ENCODE data around the gene COMT. TPM values are rescaled to one million over a fixed set of nuclear protein-coding genes. Genes with fewer than 3 reads are reported as not detected.

COMT gene
- total and polyA plus RNA-seq, 9 of the 15 experiments (the other 6 are each of a cell fraction or from before 2014, with no cell fraction given) = 12.5 to 351 (median 155) TPM

DNA sequence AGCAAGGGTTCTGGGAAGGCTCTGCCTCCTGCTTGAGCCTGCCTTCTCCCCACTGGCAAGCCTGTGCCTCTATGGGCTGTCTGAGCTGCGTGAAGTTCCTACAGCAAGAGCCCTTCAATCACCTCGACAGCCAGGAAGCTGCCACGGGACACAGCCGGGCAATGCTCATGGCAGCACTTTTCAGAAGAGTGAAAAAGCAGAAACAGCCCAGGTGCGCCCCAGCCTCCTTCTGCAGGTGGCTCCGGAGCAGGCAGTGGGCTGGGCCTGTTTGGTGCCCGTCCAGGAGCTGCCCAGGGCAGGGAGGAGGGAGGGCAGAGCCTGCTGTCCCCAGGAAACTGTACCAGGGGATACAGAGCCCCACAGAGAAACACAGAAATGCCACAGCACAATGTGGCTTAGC, 24.6 kb upstream of the COMT start (continued):
- TF ChIP-seq HNRNPLL (IDR thresholded peaks at IDR 0.05; ENCODE audit: low read depth, low read length, poor library complexity, severe bottlenecking) (peak; percentile 27), GABPB2 (CRISPR knock-in tag; conservative IDR thresholded peaks at IDR 0.05) (0 out of 2 replicates have a peak, but pooled peaks have one; percentile 1), SMAD3 (CRISPR knock-in tag; conservative IDR thresholded peaks at IDR 0.05) (no peak), GATAD2B (IDR thresholded peaks at IDR 0.05; ENCODE audit: borderline replicate concordance) (no peak), MTA1 (IDR thresholded peaks at IDR 0.05; ENCODE audit: borderline replicate concordance) (no peak)

DNA sequence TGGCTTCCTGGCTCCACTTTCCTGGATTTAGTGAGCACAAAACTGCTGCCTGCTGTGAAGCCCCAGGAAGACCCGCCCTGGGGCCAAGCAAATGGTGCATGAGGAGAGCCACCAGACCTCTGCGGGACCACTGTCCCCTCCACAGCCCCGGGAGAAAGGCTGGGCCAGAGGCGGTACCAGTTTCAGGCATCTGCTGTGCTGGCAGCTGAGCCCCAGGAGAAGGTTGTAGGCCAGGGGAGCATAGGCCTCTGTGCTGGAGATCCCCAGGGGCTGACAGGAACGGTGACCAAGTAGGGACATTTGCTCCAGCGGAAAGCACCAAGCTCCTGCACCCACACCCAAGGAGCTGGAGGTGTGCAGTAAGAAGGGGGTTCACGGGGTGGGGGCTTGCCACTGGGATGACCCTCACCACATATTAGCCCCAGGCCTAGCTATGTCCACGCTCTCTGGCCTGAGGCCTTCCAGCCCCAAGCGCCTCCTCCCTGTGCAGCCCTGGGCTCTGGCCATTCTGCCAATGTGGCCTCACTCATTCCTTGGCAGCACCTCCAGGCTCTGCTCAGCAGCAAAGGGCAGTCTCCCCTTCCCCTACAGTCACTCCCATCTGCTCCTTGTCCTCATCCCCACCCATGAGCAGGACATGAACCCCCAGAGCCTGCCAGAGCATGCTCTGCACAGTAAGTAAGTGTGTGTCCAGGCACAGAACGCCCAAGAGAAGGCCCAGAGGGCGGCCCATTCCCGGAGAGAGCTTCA, 24.0 kb upstream of the COMT start:
- no peak overlapping the region for H3K4me3 ChIP-seq
- peak overlapping the region in 1 of 2 experiments; percentile 57; a peak in 2 of 4 replicates for H3K9ac ChIP-seq (ENCODE audit: insufficient read depth in 1 of 2, low read depth in 2 of 2, low read length in 2 of 2)
- no peaks in the 10 kb centered on the region for H3K9me3 ChIP-seq (replicated peaks; ENCODE audit: control insufficient read depth, insufficient read depth, low read depth, low read length)
- in situ Hi-C loops (cut with MboI) (no loop called here), intact Hi-C loops (cut with micrococcal nuclease) (no loop called here)
- H4K20me1 ChIP-seq (replicated peaks; ENCODE audit: control insufficient read depth, insufficient read depth, low read length) = no peaks in the 10 kb centered on the region
- H3K27ac ChIP-seq (ENCODE audit: extremely low read depth, low read depth, low read length) = no peak overlapping the region
- ChIA-PET POLR2A (interaction anchor here (0.6 to 2.3 kb wide), 10 partner anchors 7 to 386 kb away, joined by 3 to 12 read pairs (median 4); partner anchors contain the start of genes COMT and TXNRD2), CTCF (ENCODE audit: low intra/inter-chr PET ratio) (interaction anchor here (0.6 kb wide), 1 partner anchor 78 kb away, joined by 3 read pairs; no protein-coding TSS in a partner anchor)
- H3K27me3 ChIP-seq (ENCODE audit: control insufficient read depth in 2 of 2, insufficient read depth in 2 of 2, low read length in 2 of 2) = no peaks in the 10 kb centered on the region
- peaks cover 61% of the 10 kb centered on the region for H3K36me3 ChIP-seq (ENCODE audit: control insufficient read depth, insufficient read depth, low read length)
- BruUV-seq (replicated peaks) = no TSS peak
- no peaks in the 10 kb centered on the region for H3K79me2 ChIP-seq (ENCODE audit: control insufficient read depth, insufficient read depth, low read length)
- H3K4me1 ChIP-seq (replicated peaks in 1 of 2; ENCODE audit: control insufficient read depth in 2 of 2, insufficient read depth in 2 of 2, low read length in 2 of 2) = peaks cover 0 to 29% of the 10 kb centered on the region in 2 experiments; a peak in 4 of 5 replicates
- no peak overlapping the region for H2AFZ ChIP-seq (ENCODE audit: low read depth, low read length)
- DNase-seq (ENCODE audit: extremely low read depth in 1 of 4, low spot score in 3 of 4) (no peak), FAIRE-seq (no peak), ATAC-seq (no peak)
- WGBS (ENCODE audit: insufficient coverage, low coverage, missing lambda C conversion rate) = 83% methylated on average over 12 of the region's 12 CpGs
- H3K4me2 ChIP-seq (ENCODE audit: insufficient read depth, low read length) = no peak overlapping the region
- H3K9me1 ChIP-seq (ENCODE audit: control insufficient read depth, insufficient read depth, low read length) = no peaks in the 10 kb centered on the region
- TF ChIP-seq, protein P1, sequence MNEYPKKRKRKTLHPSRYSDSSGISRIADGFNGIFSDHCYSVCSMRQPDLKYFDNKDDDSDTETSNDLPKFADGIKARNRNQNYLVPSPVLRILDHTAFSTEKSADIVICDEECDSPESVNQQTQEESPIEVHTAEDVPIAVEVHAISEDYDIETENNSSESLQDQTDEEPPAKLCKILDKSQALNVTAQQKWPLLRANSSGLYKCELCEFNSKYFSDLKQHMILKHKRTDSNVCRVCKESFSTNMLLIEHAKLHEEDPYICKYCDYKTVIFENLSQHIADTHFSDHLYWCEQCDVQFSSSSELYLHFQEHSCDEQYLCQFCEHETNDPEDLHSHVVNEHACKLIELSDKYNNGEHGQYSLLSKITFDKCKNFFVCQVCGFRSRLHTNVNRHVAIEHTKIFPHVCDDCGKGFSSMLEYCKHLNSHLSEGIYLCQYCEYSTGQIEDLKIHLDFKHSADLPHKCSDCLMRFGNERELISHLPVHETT (CRISPR knock-in tag; conservative IDR thresholded peaks at IDR 0.05 in 1 of 2, IDR thresholded peaks at IDR 0.05 in 1 of 2) = 0 out of 4 replicates have a peak, but pooled peaks of 1 of the 2 experiments have one; percentile 71
- peak; percentile 97 for TF ChIP-seq WHSC1 (IDR thresholded peaks at IDR 0.05; ENCODE audit: low read length)
- TF ChIP-seq NR4A1 (CRISPR knock-in tag; IDR thresholded peaks at IDR 0.05) = 0 out of 2 replicates have a peak, but pooled peaks have one; percentile 9
- no peak for TF ChIP-seq NR4A1 (tag; IDR thresholded peaks at IDR 0.05)
- TF ChIP-seq ID3 (CRISPR knock-in tag; IDR thresholded peaks at IDR 0.05) = no peak
- peak; percentile 54; the same call in 1 of the 2 replicates for TF ChIP-seq ID3 (tag; IDR thresholded peaks at IDR 0.05)
- no peak for TF ChIP-seq STAG1 (CRISPR knock-in tag; IDR thresholded peaks at IDR 0.05; ENCODE audit: borderline replicate concordance)
- no peak for TF ChIP-seq RFX7 (CRISPR knock-in tag; IDR thresholded peaks at IDR 0.05)
- TF ChIP-seq HNRNPLL (IDR thresholded peaks at IDR 0.05; ENCODE audit: low read depth, low read length, poor library complexity, severe bottlenecking) = peak; percentile 8
- TF ChIP-seq, protein P2, sequence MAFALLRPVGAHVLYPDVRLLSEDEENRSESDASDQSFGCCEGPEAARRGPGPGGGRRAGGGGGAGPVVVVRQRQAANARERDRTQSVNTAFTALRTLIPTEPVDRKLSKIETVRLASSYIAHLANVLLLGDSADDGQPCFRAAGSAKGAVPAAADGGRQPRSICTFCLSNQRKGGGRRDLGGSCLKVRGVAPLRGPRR (CRISPR knock-in tag; IDR thresholded peaks at IDR 0.05) = peak; percentile 65; the same call in 1 of the 2 replicates
- no peak for TF ChIP-seq NCOA1 (IDR thresholded peaks at IDR 0.05; ENCODE audit: low read depth)
- 0 out of 2 replicates have a peak, but pooled peaks have one; percentile 14 for TF ChIP-seq E2F3 (CRISPR knock-in tag; IDR thresholded peaks at IDR 0.05)
- TF ChIP-seq SETDB1 (IDR thresholded peaks at IDR 0.05; ENCODE audit: low read length) = peak; percentile 82
- 0 out of 2 replicates have a peak, but pooled peaks have one; percentile 26 for TF ChIP-seq ZNF764 (CRISPR knock-in tag; IDR thresholded peaks at IDR 0.05; ENCODE audit: low read depth)
- no peak for TF ChIP-seq HDAC2 (IDR thresholded peaks at IDR 0.05)
